Thyroid gland (tissue), 4 donors: ENCODE results near the gene SEPTIN11. TPM values are rescaled to one million over a fixed set of nuclear protein-coding genes. Genes with fewer than 3 reads are reported as not detected.

Experiments used
- DNase-seq, 2 donors: peaks; one replicate each; pipeline ENCODE4 v3.0.0-alpha.2; 2019
- H3K27ac ChIP-seq, 3 donors: fragments of 200-600 bp; sonication (generic); 1 replicate in 2 of 3; 2 replicates in 1 of 3; pipeline ENCODE4 v1.5.1; 2016 to 2019; ENCODE audit warnings: mild to moderate bottlenecking in 1 of 3, moderate library complexity in 1 of 3
- H3K27me3 ChIP-seq: fragments of 200-600 bp; sonication (generic); one replicate; pipeline ENCODE4 v1.5.1; 2019
- H3K36me3 ChIP-seq, 2 donors: fragments of 200-600 bp; sonication (generic); one replicate each; pipeline ENCODE4 v1.5.1; 2016 to 2019
- H3K4me1 ChIP-seq, 2 donors: fragments of 200-600 bp; sonication (generic); one replicate each; pipeline ENCODE4 v1.5.1; 2017 to 2019
- H3K4me3 ChIP-seq, 3 donors: fragments of 200-600 bp; sonication (generic); replicated peaks in 1 of 3; 1 replicate in 2 of 3; 2 replicates in 1 of 3; pipeline ENCODE4 v1.5.1; 2016; ENCODE audit warnings: mild to moderate bottlenecking in 1 of 3
- H3K9me3 ChIP-seq: fragments of 200-600 bp; sonication (generic); one replicate; pipeline ENCODE4 v1.5.1; 2017
- POLR2A ChIP-seq, 2 donors: fragments of 450-650 bp; IDR thresholded peaks; one replicate each; pipeline ENCODE4 v1.6.1; 2017; ENCODE audit warnings: antibody characterized with exemption in 2 of 2, mild to moderate bottlenecking in 2 of 2, moderate library complexity in 1 of 2
- WGBS, 2 donors: methylation state at CpG; one replicate each; pipeline ENCODE4 v1.1.5; 2017; 5-methylcytosine and 5-hydroxymethylcytosine counted together
- intact Hi-C: fragments of 100-400 bp; cut with DNase I; formaldehyde crosslinking; loops from one replicate; pipeline ENCODE4 v1.15.1; 2023
- total RNA-seq, 4 donors: library from RNA; depleted of rRNA; stranded (reverse); fragments of >200 nt; gene quantifications; one replicate each; pipeline ENCODE4 v1.2.3, GENCODE V29; 2016
- TF ChIP-seq, protein P1 (sequence below), 6 experiments: fragments of 200-600 bp in 3 of 6; fragments of 450-650 bp in 3 of 6; sonication (generic) in 3 of 6; IDR thresholded peaks; one replicate each; pipeline ENCODE4 v1.5.1; 2016 to 2019; ENCODE audit warnings: antibody characterized with exemption in 6 of 6, mild to moderate bottlenecking in 2 of 6, inconsistent platforms in 1 of 6, moderate library complexity in 1 of 6

SEPTIN11 gene
- total RNA-seq, 4 donors from 2014 or later: 39.6 to 207 (median 69.1) TPM

DNA sequence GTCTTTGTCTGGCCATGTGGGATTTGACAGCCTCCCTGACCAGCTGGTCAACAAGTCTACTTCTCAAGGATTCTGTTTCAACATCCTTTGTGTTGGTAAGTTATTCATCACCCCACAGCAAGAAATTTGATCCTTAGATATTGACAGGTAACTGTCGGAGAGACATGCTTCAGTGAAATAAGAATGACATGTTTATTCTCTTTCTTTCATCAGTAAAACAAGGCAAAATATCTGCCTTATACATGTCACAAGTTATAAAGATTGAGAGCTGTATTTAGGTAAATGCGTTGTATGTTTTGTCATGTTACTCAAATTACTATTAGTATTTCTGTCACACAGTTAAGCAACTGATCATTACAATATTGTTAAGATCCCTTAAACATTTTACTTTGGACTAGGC is 46.9 kb downstream of the SEPTIN11 start:
- peaks cover 2 to 8% of the 10 kb centered on the region in 2 donors for H3K4me1 ChIP-seq
- no peaks in the 10 kb centered on the region for H3K27me3 ChIP-seq
- H3K9me3 ChIP-seq: no peaks in the 10 kb centered on the region
- no peaks in the 10 kb centered on the region for H3K36me3 ChIP-seq
- H3K27ac ChIP-seq: no peak overlapping the region
- no peak for DNase-seq
- intact Hi-C loops: no loop called here
- H3K4me3 ChIP-seq: no peak overlapping the region
- 97 to 98% methylated on average over 2 of the region's 2 CpGs for WGBS, 2 donors
- TF ChIP-seq, protein P1, sequence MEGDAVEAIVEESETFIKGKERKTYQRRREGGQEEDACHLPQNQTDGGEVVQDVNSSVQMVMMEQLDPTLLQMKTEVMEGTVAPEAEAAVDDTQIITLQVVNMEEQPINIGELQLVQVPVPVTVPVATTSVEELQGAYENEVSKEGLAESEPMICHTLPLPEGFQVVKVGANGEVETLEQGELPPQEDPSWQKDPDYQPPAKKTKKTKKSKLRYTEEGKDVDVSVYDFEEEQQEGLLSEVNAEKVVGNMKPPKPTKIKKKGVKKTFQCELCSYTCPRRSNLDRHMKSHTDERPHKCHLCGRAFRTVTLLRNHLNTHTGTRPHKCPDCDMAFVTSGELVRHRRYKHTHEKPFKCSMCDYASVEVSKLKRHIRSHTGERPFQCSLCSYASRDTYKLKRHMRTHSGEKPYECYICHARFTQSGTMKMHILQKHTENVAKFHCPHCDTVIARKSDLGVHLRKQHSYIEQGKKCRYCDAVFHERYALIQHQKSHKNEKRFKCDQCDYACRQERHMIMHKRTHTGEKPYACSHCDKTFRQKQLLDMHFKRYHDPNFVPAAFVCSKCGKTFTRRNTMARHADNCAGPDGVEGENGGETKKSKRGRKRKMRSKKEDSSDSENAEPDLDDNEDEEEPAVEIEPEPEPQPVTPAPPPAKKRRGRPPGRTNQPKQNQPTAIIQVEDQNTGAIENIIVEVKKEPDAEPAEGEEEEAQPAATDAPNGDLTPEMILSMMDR (IDR thresholded peaks at IDR 0.05): no peak
- TF ChIP-seq POLR2A (IDR thresholded peaks at IDR 0.05): no peak

GRCh38 chr4:76997077-76997476 is 47.5 kb downstream of the SEPTIN11 start:
- Histone ChIP-seq H3K9me3 (no peaks in the 10 kb centered on the region), H3K4me1 (peaks cover 9 to 14% of the 10 kb centered on the region in 2 donors), H3K36me3 (no peaks in the 10 kb centered on the region), H3K4me3 (no peak overlapping the region), H3K27ac (no peak overlapping the region), H3K27me3 (no peaks in the 10 kb centered on the region)
- intact Hi-C loops: no loop called here
- TF ChIP-seq POLR2A (IDR thresholded peaks at IDR 0.05): no peak
- TF ChIP-seq, protein P1 (IDR thresholded peaks at IDR 0.05): no peak
- DNase-seq: no peak
- 93 to 100% methylated on average over 1 of the region's 1 CpG for WGBS, 2 donors

- no peak for DNase-seq
- TF ChIP-seq POLR2A (IDR thresholded peaks at IDR 0.05): no peak
- TF ChIP-seq, protein P1 (IDR thresholded peaks at IDR 0.05): no peak
- no peak overlapping the region for H3K27ac ChIP-seq
- H3K36me3 ChIP-seq: no peaks in the 10 kb centered on the region
- H3K9me3 ChIP-seq: no peaks in the 10 kb centered on the region
- no peaks in the 10 kb centered on the region for H3K27me3 ChIP-seq
- intact Hi-C loops: no loop called here
- no peak overlapping the region for H3K4me3 ChIP-seq
- WGBS, 2 donors: 95% methylated on average over 5 of the region's 5 CpGs
- H3K4me1 ChIP-seq: peaks cover 12 to 18% of the 10 kb centered on the region in 2 donors
Observed at GRCh38 chr4:76997532-76997931, 48.0 kb downstream of the SEPTIN11 start.

GRCh38 chr4:76998251-76998901 is 48.8 kb downstream of the SEPTIN11 start:
- WGBS, 2 donors: 82 to 91% methylated on average over 8 of the region's 8 CpGs
- peaks cover 20 to 26% of the 10 kb centered on the region in 2 donors for H3K4me1 ChIP-seq
- TF ChIP-seq POLR2A (IDR thresholded peaks at IDR 0.05): no peak
- TF ChIP-seq, protein P1 (IDR thresholded peaks at IDR 0.05): no peak

More at GRCh38 chr4:76998251-76998901, 48.8 kb downstream of the SEPTIN11 start:
- H3K27ac ChIP-seq: no peak overlapping the region
- H3K27me3 ChIP-seq: no peaks in the 10 kb centered on the region
- H3K36me3 ChIP-seq: no peaks in the 10 kb centered on the region
- DNase-seq: no peak
- intact Hi-C loops: no loop called here
- H3K4me3 ChIP-seq: no peak overlapping the region
- no peaks in the 10 kb centered on the region for H3K9me3 ChIP-seq

Other genes starting within 250 kb of the SEPTIN11 start
- gene SOWAHB, start 51.6 kb upstream of the SEPTIN11 start, total RNA-seq: 1 to 10 TPM; 5.1 to 8.2 (median 6.9) TPM
- gene CCNI, start 126.2 kb downstream of the SEPTIN11 start, total RNA-seq: 100 to 1,000 TPM; 302 to 449 (median 371) TPM
- gene CCNG2, start 207.5 kb downstream of the SEPTIN11 start, total RNA-seq: 10 to 100 TPM; 24.7 to 41.8 (median 29.2) TPM